ENCODE measurements around the gene DHRSX.
"Not testable (repeated sequence)": the region's sequence is repeated elsewhere in the genome, so short reads cannot be mapped to it uniquely, and the experiment has no call there.

Gene DHRSX

DNA sequence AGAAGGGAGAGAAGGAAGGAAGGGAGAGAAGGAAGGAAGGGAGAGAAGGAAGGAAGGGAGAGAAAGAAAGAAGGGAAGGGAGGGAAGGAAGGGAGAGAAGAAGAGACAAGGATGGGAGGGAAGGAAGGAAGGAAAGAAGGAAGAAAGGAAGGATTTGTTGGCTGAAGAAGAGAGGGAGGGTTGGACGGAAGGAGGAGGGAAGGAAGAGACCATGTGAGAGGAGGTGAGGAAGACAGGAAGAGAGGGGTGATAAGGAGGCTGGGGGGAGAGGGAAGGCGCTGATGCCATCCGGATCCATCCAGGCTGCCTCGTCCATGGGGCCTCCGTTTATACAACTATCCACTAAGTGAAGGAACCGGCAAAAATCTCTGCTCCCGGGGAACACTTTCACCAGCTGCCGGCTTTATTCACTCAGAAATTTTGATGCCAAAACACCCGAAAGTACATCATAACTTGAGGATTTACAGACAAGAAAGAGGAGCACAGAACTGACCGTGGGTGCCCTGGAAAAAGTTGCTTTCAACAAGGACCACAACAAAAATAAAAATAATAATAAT is 14.9 kb downstream of the DHRSX start:
- Histone ChIP-seq H3K36me3 (ENCODE audit: insufficient read depth) (no peaks in the 10 kb centered on the region), H3K79me2 (ENCODE audit: insufficient read depth, low read depth) (no peaks in the 10 kb centered on the region), H3K4me3 (IDR thresholded peaks at IDR 0.05; ENCODE audit: insufficient read depth, low read depth, low read length) (no peak overlapping the region)

DNA sequence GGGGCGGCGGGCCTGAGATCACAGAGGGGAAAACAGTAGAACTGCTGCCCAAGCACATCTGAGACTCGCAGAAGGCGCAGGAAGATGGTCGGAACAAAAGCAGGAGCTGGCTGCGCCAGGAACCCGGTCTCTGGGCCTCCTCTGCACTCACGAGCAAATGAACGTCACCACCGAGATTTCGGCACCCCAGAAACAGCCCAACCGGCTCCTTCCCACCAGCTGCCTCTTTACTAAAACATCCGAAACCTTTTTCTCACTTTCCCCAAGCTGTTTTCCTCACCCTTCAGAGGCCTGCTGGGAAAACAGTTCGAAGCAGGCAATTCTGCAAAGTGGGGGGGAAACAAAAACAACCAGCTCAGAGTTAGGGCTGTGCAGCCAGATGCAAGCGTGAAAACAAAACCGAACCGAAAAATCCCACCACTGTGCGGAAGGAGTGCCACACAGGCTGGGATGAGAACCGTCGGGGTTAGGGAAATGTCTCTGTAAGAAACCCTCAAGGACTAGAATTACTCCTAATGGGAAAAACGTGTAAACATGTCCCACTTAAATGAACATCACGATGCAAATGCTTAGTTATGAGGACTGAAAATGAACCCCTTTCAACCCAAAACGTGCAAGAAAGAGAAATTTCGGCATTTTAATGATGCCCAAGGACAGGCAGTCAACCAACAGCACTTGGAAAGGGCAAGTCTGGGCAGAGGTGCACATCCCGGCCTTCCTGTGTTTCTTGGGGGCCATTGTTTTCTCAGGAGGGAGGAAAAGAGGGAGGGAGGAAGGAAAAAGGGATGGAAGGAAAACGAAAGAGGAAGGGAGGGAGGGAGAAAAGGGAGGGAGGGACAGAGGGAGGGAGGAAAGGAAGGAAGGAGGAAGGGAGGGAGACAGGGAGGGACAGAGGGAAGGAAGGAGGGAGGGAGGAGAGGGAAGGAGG is 15.8 kb downstream of the DHRSX start:
- H2AFZ ChIP-seq (ENCODE audit: low read depth): no peak overlapping the region
- no peaks in the 10 kb centered on the region for H3K27me3 ChIP-seq (ENCODE audit: insufficient read depth, low read depth)
- no peaks in the 10 kb centered on the region for H3K36me3 ChIP-seq (ENCODE audit: insufficient read depth)
- TF ChIP-seq, protein P1, sequence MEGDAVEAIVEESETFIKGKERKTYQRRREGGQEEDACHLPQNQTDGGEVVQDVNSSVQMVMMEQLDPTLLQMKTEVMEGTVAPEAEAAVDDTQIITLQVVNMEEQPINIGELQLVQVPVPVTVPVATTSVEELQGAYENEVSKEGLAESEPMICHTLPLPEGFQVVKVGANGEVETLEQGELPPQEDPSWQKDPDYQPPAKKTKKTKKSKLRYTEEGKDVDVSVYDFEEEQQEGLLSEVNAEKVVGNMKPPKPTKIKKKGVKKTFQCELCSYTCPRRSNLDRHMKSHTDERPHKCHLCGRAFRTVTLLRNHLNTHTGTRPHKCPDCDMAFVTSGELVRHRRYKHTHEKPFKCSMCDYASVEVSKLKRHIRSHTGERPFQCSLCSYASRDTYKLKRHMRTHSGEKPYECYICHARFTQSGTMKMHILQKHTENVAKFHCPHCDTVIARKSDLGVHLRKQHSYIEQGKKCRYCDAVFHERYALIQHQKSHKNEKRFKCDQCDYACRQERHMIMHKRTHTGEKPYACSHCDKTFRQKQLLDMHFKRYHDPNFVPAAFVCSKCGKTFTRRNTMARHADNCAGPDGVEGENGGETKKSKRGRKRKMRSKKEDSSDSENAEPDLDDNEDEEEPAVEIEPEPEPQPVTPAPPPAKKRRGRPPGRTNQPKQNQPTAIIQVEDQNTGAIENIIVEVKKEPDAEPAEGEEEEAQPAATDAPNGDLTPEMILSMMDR (conservative IDR thresholded peaks at IDR 0.05; ENCODE audit: low read depth, low read length): no peak
- H3K79me2 ChIP-seq (ENCODE audit: insufficient read depth, low read depth): no peaks in the 10 kb centered on the region
- H3K4me3 ChIP-seq (IDR thresholded peaks at IDR 0.05; ENCODE audit: insufficient read depth, low read depth, low read length): no peak overlapping the region
- H4K20me1 ChIP-seq (ENCODE audit: insufficient read depth): no peaks in the 10 kb centered on the region
- no peak overlapping the region for H3K27ac ChIP-seq
- no peak overlapping the region for H3K9ac ChIP-seq
- H3K4me1 ChIP-seq (ENCODE audit: low read depth, poor library complexity, severe bottlenecking): no peaks in the 10 kb centered on the region
- no peak overlapping the region for H3K4me2 ChIP-seq

More for the DNA sequence above, 14.9 kb downstream of the DHRSX start:
- Histone ChIP-seq H3K27me3 (ENCODE audit: insufficient read depth, low read depth) (no peaks in the 10 kb centered on the region), H3K9ac (no peak overlapping the region), H3K4me1 (ENCODE audit: low read depth, poor library complexity, severe bottlenecking) (no peaks in the 10 kb centered on the region), H4K20me1 (ENCODE audit: insufficient read depth) (no peaks in the 10 kb centered on the region), H3K27ac (no peak overlapping the region), H2AFZ (ENCODE audit: low read depth) (no peak overlapping the region), H3K4me2 (no peak overlapping the region)
- TF ChIP-seq, protein P1 (conservative IDR thresholded peaks at IDR 0.05; ENCODE audit: low read depth, low read length): no peak

DNA sequence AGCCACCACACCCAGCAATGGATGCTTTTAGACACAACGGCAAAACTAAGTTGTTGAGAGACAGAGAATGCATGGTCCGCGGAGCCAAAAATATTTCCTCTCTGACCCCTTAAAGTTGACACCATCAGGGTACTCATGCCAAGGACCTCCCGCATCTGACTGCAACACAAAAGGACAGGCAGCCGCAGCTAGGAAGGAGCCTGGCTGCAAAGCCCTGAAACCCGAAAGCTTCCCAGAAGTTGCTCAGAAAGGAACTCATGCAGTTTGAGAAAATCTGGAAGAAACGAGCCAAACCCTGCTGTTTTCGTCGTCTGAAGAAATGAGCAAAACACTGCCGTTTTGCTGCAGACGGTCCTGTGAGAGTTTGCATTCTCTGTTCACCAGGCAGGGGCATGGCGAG is 16.5 kb downstream of the DHRSX start:
- TF ChIP-seq, protein P1 (conservative IDR thresholded peaks at IDR 0.05; ENCODE audit: low read depth, low read length): no peak
- no peaks in the 10 kb centered on the region for H3K36me3 ChIP-seq (ENCODE audit: insufficient read depth)
- no peaks in the 10 kb centered on the region for H4K20me1 ChIP-seq (ENCODE audit: insufficient read depth)
- H3K79me2 ChIP-seq (ENCODE audit: insufficient read depth, low read depth): no peaks in the 10 kb centered on the region
- no peak overlapping the region for H3K9ac ChIP-seq
- no peak overlapping the region for H3K4me2 ChIP-seq
- no peaks in the 10 kb centered on the region for H3K4me1 ChIP-seq (ENCODE audit: low read depth, poor library complexity, severe bottlenecking)
- no peaks in the 10 kb centered on the region for H3K27me3 ChIP-seq (ENCODE audit: insufficient read depth, low read depth)
- no peak overlapping the region for H3K4me3 ChIP-seq (IDR thresholded peaks at IDR 0.05; ENCODE audit: insufficient read depth, low read depth, low read length)
- H3K27ac ChIP-seq: no peak overlapping the region
- no peak overlapping the region for H2AFZ ChIP-seq (ENCODE audit: low read depth)

DNA sequence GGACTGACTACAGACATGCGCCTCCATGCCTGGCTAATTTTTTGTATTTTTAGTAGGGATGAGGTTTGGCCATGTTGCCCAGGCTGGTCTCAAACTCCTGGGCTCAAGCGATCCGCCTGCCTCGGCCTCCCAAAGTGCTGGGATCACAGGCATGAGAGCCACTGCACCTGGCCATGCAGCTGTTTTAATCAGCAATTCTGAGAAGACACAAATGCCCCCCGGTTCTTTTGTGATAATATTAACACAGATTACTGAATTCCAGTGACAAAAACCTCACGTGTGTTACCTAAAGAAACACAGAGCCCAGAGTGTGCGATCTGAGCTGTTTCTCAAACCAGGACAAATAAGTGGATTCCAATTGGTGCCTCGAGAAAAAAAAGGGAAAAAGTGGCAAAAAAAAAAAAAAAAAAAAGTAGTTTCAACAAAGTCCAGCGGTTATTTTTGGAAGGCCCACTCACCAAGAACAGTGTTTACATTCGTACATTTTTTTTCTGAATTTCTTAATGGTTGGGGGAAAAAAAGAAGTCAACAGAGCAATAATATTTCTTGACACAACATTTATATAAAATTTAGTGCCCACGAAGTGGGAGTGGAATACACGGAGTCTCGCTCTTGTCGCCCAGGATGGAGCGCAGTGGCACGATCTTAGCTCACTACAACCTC is 17.2 kb downstream of the DHRSX start:
- no peak overlapping the region for H3K27ac ChIP-seq
- H3K27me3 ChIP-seq (ENCODE audit: insufficient read depth, low read depth): no peaks in the 10 kb centered on the region
- H3K79me2 ChIP-seq (ENCODE audit: insufficient read depth, low read depth): no peaks in the 10 kb centered on the region
- no peak overlapping the region for H3K4me3 ChIP-seq (IDR thresholded peaks at IDR 0.05; ENCODE audit: insufficient read depth, low read depth, low read length)
- H3K4me1 ChIP-seq (ENCODE audit: low read depth, poor library complexity, severe bottlenecking): no peaks in the 10 kb centered on the region
- TF ChIP-seq, protein P1 (conservative IDR thresholded peaks at IDR 0.05; ENCODE audit: low read depth, low read length): no peak
- no peaks in the 10 kb centered on the region for H4K20me1 ChIP-seq (ENCODE audit: insufficient read depth)
- H3K4me2 ChIP-seq: no peak overlapping the region
- H3K36me3 ChIP-seq (ENCODE audit: insufficient read depth): no peaks in the 10 kb centered on the region
- no peak overlapping the region for H3K9ac ChIP-seq
- no peak overlapping the region for H2AFZ ChIP-seq (ENCODE audit: low read depth)

DNA sequence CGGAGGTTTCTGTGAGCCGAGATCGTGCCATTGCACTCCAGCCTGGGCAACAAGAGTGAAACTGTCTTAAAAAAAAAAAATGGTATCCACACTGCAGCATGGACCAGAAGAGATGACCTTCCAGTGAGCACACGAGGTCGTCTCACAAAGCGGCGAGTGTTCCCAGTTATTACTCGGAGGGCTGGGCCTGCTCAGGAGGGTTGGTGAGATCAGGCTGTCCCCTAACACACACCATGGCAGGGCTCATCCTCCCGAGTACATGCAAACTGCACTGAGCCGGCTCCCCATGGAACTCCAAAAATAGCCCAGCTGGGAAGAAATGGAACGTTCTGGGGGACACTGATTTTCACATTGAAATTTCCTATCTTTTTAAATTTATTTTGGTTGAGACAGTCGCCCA is 19.2 kb downstream of the DHRSX start:
- not testable (repeated sequence) for H4K20me1 ChIP-seq (ENCODE audit: insufficient read depth)

DNA sequence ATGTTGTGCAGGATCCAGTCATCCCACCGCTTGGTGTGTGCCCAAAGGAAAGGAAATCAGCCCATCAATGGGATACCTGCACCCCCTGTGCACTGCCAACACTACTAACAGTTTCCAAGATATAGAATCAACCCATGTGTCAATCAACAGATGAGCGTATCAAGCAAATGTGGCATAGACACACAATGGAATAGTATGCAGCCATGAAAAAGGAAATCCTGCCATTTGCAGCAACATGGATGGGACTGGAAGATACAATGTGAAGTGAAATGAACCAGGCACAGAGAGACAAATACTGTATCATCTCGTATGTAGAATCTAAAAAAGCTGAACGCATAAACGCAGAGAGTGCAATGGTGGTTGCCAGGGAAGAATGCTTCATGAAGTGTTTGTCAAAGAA is 20.8 kb downstream of the DHRSX start:
- H4K20me1 ChIP-seq (ENCODE audit: insufficient read depth); H2AFZ ChIP-seq (ENCODE audit: low read depth); H3K27ac ChIP-seq; H3K79me2 ChIP-seq (ENCODE audit: insufficient read depth, low read depth); H3K9ac ChIP-seq; H3K4me1 ChIP-seq (ENCODE audit: low read depth, poor library complexity, severe bottlenecking); H3K27me3 ChIP-seq (ENCODE audit: insufficient read depth, low read depth); H3K36me3 ChIP-seq (ENCODE audit: insufficient read depth); H3K4me2 ChIP-seq; H3K4me3 ChIP-seq (IDR thresholded peaks at IDR 0.05; ENCODE audit: insufficient read depth, low read depth, low read length): not testable (repeated sequence)

More for the DNA sequence above, 19.2 kb downstream of the DHRSX start:
- H3K4me1 ChIP-seq (ENCODE audit: low read depth, poor library complexity, severe bottlenecking); H3K4me3 ChIP-seq (IDR thresholded peaks at IDR 0.05; ENCODE audit: insufficient read depth, low read depth, low read length); H3K36me3 ChIP-seq (ENCODE audit: insufficient read depth); H3K79me2 ChIP-seq (ENCODE audit: insufficient read depth, low read depth); H3K9ac ChIP-seq; H3K27me3 ChIP-seq (ENCODE audit: insufficient read depth, low read depth); H3K27ac ChIP-seq; H2AFZ ChIP-seq (ENCODE audit: low read depth); H3K4me2 ChIP-seq: not testable (repeated sequence)
